A549 (cell line): Measurements from ENCODE around the gene MAPK6. TPM values are rescaled to one million over a fixed set of nuclear protein-coding genes. Genes with fewer than 3 reads are reported as not detected.
A peak's percentile ranks its signal among the peaks of the same experiment; 100 is the strongest.

Experiments
- CBX2 ChIP-seq: fragments of 200-600 bp; sonication (generic); IDR thresholded peaks from 2 replicates; pipeline ENCODE4 v1.6.1; 2016; ENCODE audit warnings: low read depth, mild to moderate bottlenecking, borderline replicate concordance
- EHF ChIP-seq: fragments of 250-450 bp; sonication (Bioruptor Pico); IDR thresholded peaks from 2 replicates; pipeline ENCODE4 v1.5.0; 2020; ENCODE audit warnings: mild to moderate bottlenecking
- EP300 ChIP-seq, 2 experiments: fragments of >200 bp; sonication (Bioruptor Twin); formaldehyde crosslinking; IDR thresholded peaks; 2 replicates in 1 of 2; 3 replicates in 1 of 2; pipeline ENCODE4 v1.6.1; 2016 to 2017
- FOSB ChIP-seq: fragments of 250-450 bp; sonication (Bioruptor Pico); IDR thresholded peaks from 2 replicates; pipeline ENCODE4 v1.5.0; 2020; ENCODE audit warnings: mild to moderate bottlenecking, moderate library complexity
- GATA3 ChIP-seq: IDR thresholded peaks from 2 replicates; pipeline ENCODE4 v1.6.1; 2012; ENCODE audit warnings: borderline replicate concordance
- HOXB13 ChIP-seq: fragments of 250-450 bp; sonication (Bioruptor Pico); IDR thresholded peaks from 2 replicates; pipeline ENCODE4 v1.5.0; 2020; ENCODE audit warnings: low read depth, mild to moderate bottlenecking, moderate library complexity
- JUN ChIP-seq, 2 experiments: fragments of >200 bp; sonication (Bioruptor Twin); formaldehyde crosslinking; IDR thresholded peaks; 2 replicates in 1 of 2; 3 replicates in 1 of 2; pipeline ENCODE4 v1.6.1; 2016 to 2017
- MAFK ChIP-seq: fragments of 450-650 bp; IDR thresholded peaks from 2 replicates; pipeline ENCODE4 v1.6.1; 2014; ENCODE audit not compliant: partially characterized antibody
- MYC ChIP-seq: IDR thresholded peaks from 2 replicates; pipeline ENCODE4 v1.6.1; 2012; ENCODE audit warnings: mild to moderate bottlenecking, inconsistent platforms, low read length, improper control_type of control experiment, borderline replicate concordance
- NPAS2 ChIP-seq: fragments of 250-450 bp; sonication (Bioruptor Pico); IDR thresholded peaks from 2 replicates; pipeline ENCODE4 v1.8.0; 2022; ENCODE audit warnings: mild to moderate bottlenecking, moderate library complexity, borderline replicate concordance
- NR3C1 ChIP-seq: fragments of >200 bp; sonication (Bioruptor Twin); formaldehyde crosslinking; IDR thresholded peaks from 3 replicates; pipeline ENCODE4 v1.6.1; 2017
- POLR2A ChIP-seq: IDR thresholded peaks from 2 replicates; pipeline ENCODE4 v1.6.1; 2012; ENCODE audit warnings: mild to moderate bottlenecking, low read length
- RAD21 ChIP-seq, 2 experiments: fragments of >200 bp in 1 of 2; sonication (Bioruptor Twin) in 1 of 2; formaldehyde crosslinking in 1 of 2; IDR thresholded peaks in 1 of 2; conservative IDR thresholded peaks in 1 of 2; 2 replicates in 1 of 2; 3 replicates in 1 of 2; pipeline ENCODE4 v1.6.1; 2012 to 2018; ENCODE audit warnings: inconsistent platforms in 1 of 2
- RARB ChIP-seq: fragments of 250-450 bp; sonication (Bioruptor Pico); IDR thresholded peaks from 2 replicates; pipeline ENCODE4 v1.8.0; 2021; ENCODE audit warnings: mild to moderate bottlenecking, moderate library complexity
- RCOR1 ChIP-seq: fragments of 150-350 bp; IDR thresholded peaks from 2 replicates; pipeline ENCODE4 v1.6.1; 2014; ENCODE audit warnings: antibody characterized with exemption, low read length, low read depth
- RNF2 ChIP-seq: fragments of 200-600 bp; sonication (generic); IDR thresholded peaks from 2 replicates; pipeline ENCODE4 v1.6.1; 2016; ENCODE audit warnings: low read depth, mild to moderate bottlenecking, antibody characterized with exemption, moderate library complexity, borderline replicate concordance
- ZSCAN20 ChIP-seq: fragments of 250-450 bp; sonication (Bioruptor Pico); IDR thresholded peaks from 2 replicates; pipeline ENCODE4 v1.8.0; 2022; ENCODE audit warnings: mild to moderate bottlenecking, moderate library complexity
- polyA plus RNA-seq, 4 experiments: library from polyadenylated mRNA; depleted of rRNA in 3 of 4; stranded (reverse); fragments of >200 nt; fragmentation: RNase III in 1 of 4; extraction: RNeasy Plus Mini Kit Qiagen cat#74134 plus additional on column Dnase treatment in 1 of 4; gene quantifications; 2 replicates in 3 of 4; 3 replicates in 1 of 4; pipeline ENCODE4 v1.2.3, GENCODE V29; 2011 to 2017
- TF ChIP-seq, protein P1 (sequence below): fragments of 200-600 bp; sonication (generic); IDR thresholded peaks from 2 replicates; pipeline ENCODE4 v1.6.1; 2016; ENCODE audit warnings: antibody characterized with exemption, mild to moderate bottlenecking, moderate library complexity
- TF ChIP-seq, protein P2 (sequence below): IDR thresholded peaks from 2 replicates; pipeline ENCODE4 v1.6.1; 2012
- TF ChIP-seq, protein P3 (sequence below): fragments of >200 bp; sonication (Bioruptor Twin); formaldehyde crosslinking; IDR thresholded peaks from 3 replicates; pipeline ENCODE4 v1.6.1; 2016
- TF ChIP-seq, protein P4 (sequence below): fragments of >200 bp; sonication (Bioruptor Twin); formaldehyde crosslinking; IDR thresholded peaks from 3 replicates; pipeline ENCODE4 v1.5.1; 2016
- TF ChIP-seq, protein P5 (sequence below): fragments of 450-650 bp; IDR thresholded peaks from 2 replicates; pipeline ENCODE4 v1.6.1; 2014; ENCODE audit warnings: antibody characterized with exemption
- TF ChIP-seq, protein P6 (sequence below): fragments of 250-450 bp; sonication (Bioruptor Pico); IDR thresholded peaks from 2 replicates; pipeline ENCODE4 v1.5.0; 2020; ENCODE audit warnings: low read depth, mild to moderate bottlenecking, moderate library complexity

Gene MAPK6
- polyA plus RNA-seq, 2 of the 4 experiments (the other 2 are of a cell fraction), result 49.1 to 126 TPM

DNA sequence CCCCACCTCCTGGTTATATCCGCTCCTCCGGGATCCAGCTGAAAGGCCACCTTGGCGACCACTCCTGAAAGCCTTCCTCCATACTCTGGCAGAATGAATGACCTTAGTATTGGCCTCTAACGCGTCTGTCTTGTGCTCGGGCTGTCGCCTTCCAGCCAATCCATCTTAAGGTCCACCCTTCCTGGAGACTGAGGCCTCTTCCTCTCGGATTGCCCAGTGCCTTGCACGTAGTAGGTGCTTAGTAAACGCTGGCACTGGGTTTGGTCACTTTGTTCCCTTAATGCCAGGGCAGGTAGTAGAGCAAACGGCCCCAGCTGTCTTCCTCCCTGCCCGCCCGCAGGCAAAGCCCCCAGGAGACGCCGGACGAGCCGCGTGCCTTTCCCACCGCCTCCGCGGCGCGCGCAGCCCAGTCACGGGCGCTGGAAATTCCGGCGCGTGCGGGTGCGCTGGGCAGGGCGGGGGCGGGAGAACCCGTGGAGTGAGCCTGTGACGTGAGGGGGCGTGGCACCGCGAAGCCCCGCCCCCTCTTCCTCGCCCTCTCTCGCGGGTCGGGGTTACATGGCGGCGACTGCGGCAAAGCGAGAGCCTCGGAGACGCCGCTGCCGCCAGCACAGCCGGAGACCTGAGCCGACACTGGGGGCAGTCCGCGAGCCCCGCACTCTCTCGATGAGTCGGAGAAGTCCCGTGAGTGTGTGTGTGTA is at the start of gene MAPK6 (continued):
- TF ChIP-seq, protein P1, sequence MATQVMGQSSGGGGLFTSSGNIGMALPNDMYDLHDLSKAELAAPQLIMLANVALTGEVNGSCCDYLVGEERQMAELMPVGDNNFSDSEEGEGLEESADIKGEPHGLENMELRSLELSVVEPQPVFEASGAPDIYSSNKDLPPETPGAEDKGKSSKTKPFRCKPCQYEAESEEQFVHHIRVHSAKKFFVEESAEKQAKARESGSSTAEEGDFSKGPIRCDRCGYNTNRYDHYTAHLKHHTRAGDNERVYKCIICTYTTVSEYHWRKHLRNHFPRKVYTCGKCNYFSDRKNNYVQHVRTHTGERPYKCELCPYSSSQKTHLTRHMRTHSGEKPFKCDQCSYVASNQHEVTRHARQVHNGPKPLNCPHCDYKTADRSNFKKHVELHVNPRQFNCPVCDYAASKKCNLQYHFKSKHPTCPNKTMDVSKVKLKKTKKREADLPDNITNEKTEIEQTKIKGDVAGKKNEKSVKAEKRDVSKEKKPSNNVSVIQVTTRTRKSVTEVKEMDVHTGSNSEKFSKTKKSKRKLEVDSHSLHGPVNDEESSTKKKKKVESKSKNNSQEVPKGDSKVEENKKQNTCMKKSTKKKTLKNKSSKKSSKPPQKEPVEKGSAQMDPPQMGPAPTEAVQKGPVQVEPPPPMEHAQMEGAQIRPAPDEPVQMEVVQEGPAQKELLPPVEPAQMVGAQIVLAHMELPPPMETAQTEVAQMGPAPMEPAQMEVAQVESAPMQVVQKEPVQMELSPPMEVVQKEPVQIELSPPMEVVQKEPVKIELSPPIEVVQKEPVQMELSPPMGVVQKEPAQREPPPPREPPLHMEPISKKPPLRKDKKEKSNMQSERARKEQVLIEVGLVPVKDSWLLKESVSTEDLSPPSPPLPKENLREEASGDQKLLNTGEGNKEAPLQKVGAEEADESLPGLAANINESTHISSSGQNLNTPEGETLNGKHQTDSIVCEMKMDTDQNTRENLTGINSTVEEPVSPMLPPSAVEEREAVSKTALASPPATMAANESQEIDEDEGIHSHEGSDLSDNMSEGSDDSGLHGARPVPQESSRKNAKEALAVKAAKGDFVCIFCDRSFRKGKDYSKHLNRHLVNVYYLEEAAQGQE, result no peak
- TF ChIP-seq, protein P2, sequence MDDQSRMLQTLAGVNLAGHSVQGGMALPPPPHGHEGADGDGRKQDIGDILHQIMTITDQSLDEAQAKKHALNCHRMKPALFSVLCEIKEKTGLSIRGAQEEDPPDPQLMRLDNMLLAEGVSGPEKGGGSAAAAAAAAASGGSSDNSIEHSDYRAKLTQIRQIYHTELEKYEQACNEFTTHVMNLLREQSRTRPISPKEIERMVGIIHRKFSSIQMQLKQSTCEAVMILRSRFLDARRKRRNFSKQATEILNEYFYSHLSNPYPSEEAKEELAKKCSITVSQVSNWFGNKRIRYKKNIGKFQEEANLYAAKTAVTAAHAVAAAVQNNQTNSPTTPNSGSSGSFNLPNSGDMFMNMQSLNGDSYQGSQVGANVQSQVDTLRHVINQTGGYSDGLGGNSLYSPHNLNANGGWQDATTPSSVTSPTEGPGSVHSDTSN, result peak; percentile 79; the same call in 1 of the 2 replicates
- TF ChIP-seq, protein P3, sequence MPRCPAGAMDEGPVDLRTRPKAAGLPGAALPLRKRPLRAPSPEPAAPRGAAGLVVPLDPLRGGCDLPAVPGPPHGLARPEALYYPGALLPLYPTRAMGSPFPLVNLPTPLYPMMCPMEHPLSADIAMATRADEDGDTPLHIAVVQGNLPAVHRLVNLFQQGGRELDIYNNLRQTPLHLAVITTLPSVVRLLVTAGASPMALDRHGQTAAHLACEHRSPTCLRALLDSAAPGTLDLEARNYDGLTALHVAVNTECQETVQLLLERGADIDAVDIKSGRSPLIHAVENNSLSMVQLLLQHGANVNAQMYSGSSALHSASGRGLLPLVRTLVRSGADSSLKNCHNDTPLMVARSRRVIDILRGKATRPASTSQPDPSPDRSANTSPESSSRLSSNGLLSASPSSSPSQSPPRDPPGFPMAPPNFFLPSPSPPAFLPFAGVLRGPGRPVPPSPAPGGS, result peak; percentile 86; the same call in 2 of the 3 replicates
- TF ChIP-seq RARB (CRISPR knock-in tag) (no peak), CBX2 (no peak), MYC (peak; percentile 95), JUN (IDR thresholded peaks at IDR 0.05) (peak; percentile 80 to 96; a peak in 4 of 5 replicates), POLR2A (peak; percentile 79), RNF2 (no peak), NPAS2 (CRISPR knock-in tag) (peak; percentile 97), EHF (CRISPR knock-in tag) (peak; percentile 61; the same call in 1 of the 2 replicates), HOXB13 (CRISPR knock-in tag) (peak; percentile 87), RCOR1 (no peak), NR3C1 (no peak), RAD21 (conservative IDR thresholded peaks at IDR 0.05 in 1 of 2, IDR thresholded peaks at IDR 0.05 in 1 of 2) (peak; percentile 5 to 31; a peak in 2 of 5 replicates), EP300 (IDR thresholded peaks at IDR 0.05) (no peak), GATA3 (peak; percentile 45; the same call in 1 of the 2 replicates), FOSB (CRISPR knock-in tag) (no peak), MAFK (no peak), ZSCAN20 (CRISPR knock-in tag) (no peak)
- TF ChIP-seq, protein P4, sequence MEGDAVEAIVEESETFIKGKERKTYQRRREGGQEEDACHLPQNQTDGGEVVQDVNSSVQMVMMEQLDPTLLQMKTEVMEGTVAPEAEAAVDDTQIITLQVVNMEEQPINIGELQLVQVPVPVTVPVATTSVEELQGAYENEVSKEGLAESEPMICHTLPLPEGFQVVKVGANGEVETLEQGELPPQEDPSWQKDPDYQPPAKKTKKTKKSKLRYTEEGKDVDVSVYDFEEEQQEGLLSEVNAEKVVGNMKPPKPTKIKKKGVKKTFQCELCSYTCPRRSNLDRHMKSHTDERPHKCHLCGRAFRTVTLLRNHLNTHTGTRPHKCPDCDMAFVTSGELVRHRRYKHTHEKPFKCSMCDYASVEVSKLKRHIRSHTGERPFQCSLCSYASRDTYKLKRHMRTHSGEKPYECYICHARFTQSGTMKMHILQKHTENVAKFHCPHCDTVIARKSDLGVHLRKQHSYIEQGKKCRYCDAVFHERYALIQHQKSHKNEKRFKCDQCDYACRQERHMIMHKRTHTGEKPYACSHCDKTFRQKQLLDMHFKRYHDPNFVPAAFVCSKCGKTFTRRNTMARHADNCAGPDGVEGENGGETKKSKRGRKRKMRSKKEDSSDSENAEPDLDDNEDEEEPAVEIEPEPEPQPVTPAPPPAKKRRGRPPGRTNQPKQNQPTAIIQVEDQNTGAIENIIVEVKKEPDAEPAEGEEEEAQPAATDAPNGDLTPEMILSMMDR, result no peak
- TF ChIP-seq, protein P5, sequence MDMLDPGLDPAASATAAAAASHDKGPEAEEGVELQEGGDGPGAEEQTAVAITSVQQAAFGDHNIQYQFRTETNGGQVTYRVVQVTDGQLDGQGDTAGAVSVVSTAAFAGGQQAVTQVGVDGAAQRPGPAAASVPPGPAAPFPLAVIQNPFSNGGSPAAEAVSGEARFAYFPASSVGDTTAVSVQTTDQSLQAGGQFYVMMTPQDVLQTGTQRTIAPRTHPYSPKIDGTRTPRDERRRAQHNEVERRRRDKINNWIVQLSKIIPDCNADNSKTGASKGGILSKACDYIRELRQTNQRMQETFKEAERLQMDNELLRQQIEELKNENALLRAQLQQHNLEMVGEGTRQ, result peak; percentile 72
- TF ChIP-seq, protein P6, sequence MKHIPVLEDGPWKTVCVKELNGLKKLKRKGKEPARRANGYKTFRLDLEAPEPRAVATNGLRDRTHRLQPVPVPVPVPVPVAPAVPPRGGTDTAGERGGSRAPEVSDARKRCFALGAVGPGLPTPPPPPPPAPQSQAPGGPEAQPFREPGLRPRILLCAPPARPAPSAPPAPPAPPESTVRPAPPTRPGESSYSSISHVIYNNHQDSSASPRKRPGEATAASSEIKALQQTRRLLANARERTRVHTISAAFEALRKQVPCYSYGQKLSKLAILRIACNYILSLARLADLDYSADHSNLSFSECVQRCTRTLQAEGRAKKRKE (CRISPR knock-in tag), result no peak; the same call in 1 of the 2 replicates
- TF ChIP-seq, all 56 proteins: peak for 25
